ENCODE results near the gene ADCY7. TPM values are rescaled to one million over a fixed set of nuclear protein-coding genes. Genes with fewer than 3 reads are reported as not detected.

The ADCY7 gene
- total RNA-seq, result 29.5 and 30.6 TPM in 2 replicates

GRCh38 chr16:50266337-50267091, at the start of gene ADCY7:
Gene ADCY7 (plus strand): TSS chr16:50266551. CDS start chr16:50288180, 21,629 bp downstream.

Small RNA genes lying within 50 kb of the gene (small RNA-seq; reads per million reads assigned to genes)
- not detected for gene MIR6771 (ENCODE audit: low replicate concordance)

Other genes with a start within 250 kb of the ADCY7 start
- gene CNEP1R1, start 241.3 kb upstream of the ADCY7 start, total RNA-seq, result 16.0 and 34.5 TPM in 2 replicates
- 27.1 and 42.8 TPM in 2 replicates for gene HEATR3, start 200.6 kb upstream of the ADCY7 start, total RNA-seq
- 12.6 and 14.2 TPM in 2 replicates for gene TENT4B, start 113.2 kb upstream of the ADCY7 start, total RNA-seq
- gene BRD7, start 102.4 kb downstream of the ADCY7 start, total RNA-seq, result 31.4 and 38.3 TPM in 2 replicates